Measurements from ENCODE around the gene FOSL2.
"Not testable (repeated sequence)": the region's sequence is repeated elsewhere in the genome, so short reads cannot be mapped to it uniquely, and the experiment has no call there.

FOSL2 gene

DNA sequence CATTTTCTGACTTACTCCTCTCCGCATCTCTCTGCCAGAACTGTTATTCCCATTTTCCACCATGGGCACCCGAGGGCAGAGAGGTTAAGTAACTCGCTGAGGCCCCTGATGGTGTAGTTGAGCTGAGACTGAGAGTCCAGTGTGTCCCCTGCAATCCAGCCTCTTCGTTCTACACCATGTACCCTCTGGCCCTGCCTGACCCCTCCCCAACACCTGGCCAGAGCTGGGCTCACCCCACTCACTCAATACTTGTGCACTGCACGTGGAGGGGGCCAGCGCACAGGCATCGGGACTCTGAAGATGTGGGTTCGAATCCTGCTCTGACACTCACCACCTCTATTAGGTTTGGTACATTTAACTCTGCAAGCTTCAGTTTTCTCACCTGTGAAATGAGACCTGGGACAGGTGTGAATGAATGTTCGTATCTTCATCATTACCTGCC lies 24.3 kb upstream of the FOSL2 start:
- no peak for DNase-seq
- H3K27me3 ChIP-seq (replicated peaks; ENCODE audit: insufficient read depth, low read length), result no peaks in the 10 kb centered on the region
- H3K4me1 ChIP-seq (ENCODE audit: low read length), result no peaks in the 10 kb centered on the region
- TF ChIP-seq, protein P1, sequence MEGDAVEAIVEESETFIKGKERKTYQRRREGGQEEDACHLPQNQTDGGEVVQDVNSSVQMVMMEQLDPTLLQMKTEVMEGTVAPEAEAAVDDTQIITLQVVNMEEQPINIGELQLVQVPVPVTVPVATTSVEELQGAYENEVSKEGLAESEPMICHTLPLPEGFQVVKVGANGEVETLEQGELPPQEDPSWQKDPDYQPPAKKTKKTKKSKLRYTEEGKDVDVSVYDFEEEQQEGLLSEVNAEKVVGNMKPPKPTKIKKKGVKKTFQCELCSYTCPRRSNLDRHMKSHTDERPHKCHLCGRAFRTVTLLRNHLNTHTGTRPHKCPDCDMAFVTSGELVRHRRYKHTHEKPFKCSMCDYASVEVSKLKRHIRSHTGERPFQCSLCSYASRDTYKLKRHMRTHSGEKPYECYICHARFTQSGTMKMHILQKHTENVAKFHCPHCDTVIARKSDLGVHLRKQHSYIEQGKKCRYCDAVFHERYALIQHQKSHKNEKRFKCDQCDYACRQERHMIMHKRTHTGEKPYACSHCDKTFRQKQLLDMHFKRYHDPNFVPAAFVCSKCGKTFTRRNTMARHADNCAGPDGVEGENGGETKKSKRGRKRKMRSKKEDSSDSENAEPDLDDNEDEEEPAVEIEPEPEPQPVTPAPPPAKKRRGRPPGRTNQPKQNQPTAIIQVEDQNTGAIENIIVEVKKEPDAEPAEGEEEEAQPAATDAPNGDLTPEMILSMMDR (IDR thresholded peaks at IDR 0.05; ENCODE audit: low read length), result no peak
- TF ChIP-seq EZH2 (optimal IDR thresholded peaks at IDR 0.05; ENCODE audit: low read depth, low read length), result no peak
- no peak for TF ChIP-seq EZH2phosphoT487 (IDR thresholded peaks at IDR 0.05; ENCODE audit: low read length)
- H3K4me2 ChIP-seq (ENCODE audit: low read depth, low read length), result no peak overlapping the region
- no peaks in the 10 kb centered on the region for H4K20me1 ChIP-seq (ENCODE audit: insufficient read depth, low read length)
- no peak overlapping the region for H3K9ac ChIP-seq (ENCODE audit: low read length)
- no peaks in the 10 kb centered on the region for H3K36me3 ChIP-seq (replicated peaks; ENCODE audit: insufficient read depth, low read length)
- no peaks in the 10 kb centered on the region for H3K9me2 ChIP-seq (replicated peaks; ENCODE audit: insufficient read depth, low read length)
- H3K9me3 ChIP-seq (replicated peaks; ENCODE audit: insufficient read depth, low read length), result no peaks in the 10 kb centered on the region
- no peak overlapping the region for H3K4me3 ChIP-seq (ENCODE audit: low read length)
- H2AFZ ChIP-seq (ENCODE audit: low read length), result no peak overlapping the region
- H3K27ac ChIP-seq (ENCODE audit: low read length), result no peak overlapping the region
- no peaks in the 10 kb centered on the region for H3F3A ChIP-seq (ENCODE audit: insufficient read depth, low read length)
- no peaks in the 10 kb centered on the region for H3K79me2 ChIP-seq (ENCODE audit: low read length)

DNA sequence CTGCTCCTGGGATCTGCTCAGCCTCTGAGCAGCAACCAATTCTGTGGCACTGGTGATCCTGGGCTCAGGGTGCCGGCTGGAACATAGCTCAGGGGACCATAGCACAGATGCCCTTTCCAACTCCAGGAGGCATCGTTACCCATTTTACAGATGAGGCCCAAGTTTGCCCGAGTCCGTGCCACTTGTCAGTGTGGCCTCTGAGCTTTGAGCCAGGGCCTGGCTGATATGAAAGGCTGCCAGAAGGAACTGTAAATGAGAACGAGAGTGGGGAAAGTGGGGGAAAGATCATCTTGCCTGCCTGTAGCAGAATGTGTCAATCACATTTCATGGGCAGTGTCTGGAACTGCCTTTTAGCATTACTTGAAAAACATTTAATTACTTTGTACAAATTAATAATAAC lies 23.3 kb upstream of the FOSL2 start:
- no peaks in the 10 kb centered on the region for H3K9me2 ChIP-seq (replicated peaks; ENCODE audit: insufficient read depth, low read length)
- H3K4me3 ChIP-seq (ENCODE audit: low read length), result no peak overlapping the region
- H2AFZ ChIP-seq (ENCODE audit: low read length), result no peak overlapping the region
- no peaks in the 10 kb centered on the region for H3F3A ChIP-seq (ENCODE audit: insufficient read depth, low read length)
- H3K9me3 ChIP-seq (replicated peaks; ENCODE audit: insufficient read depth, low read length), result no peaks in the 10 kb centered on the region
- no peaks in the 10 kb centered on the region for H3K4me1 ChIP-seq (ENCODE audit: low read length)
- TF ChIP-seq EZH2phosphoT487 (IDR thresholded peaks at IDR 0.05; ENCODE audit: low read length), result no peak
- TF ChIP-seq, protein P1 (IDR thresholded peaks at IDR 0.05; ENCODE audit: low read length), result no peak
- no peak for TF ChIP-seq EZH2 (optimal IDR thresholded peaks at IDR 0.05; ENCODE audit: low read depth, low read length)
- no peaks in the 10 kb centered on the region for H4K20me1 ChIP-seq (ENCODE audit: insufficient read depth, low read length)
- no peak for DNase-seq
- H3K79me2 ChIP-seq (ENCODE audit: low read length), result no peaks in the 10 kb centered on the region
- H3K4me2 ChIP-seq (ENCODE audit: low read depth, low read length), result no peak overlapping the region
- no peak overlapping the region for H3K9ac ChIP-seq (ENCODE audit: low read length)
- no peaks in the 10 kb centered on the region for H3K36me3 ChIP-seq (replicated peaks; ENCODE audit: insufficient read depth, low read length)
- no peak overlapping the region for H3K27ac ChIP-seq (ENCODE audit: low read length)
- H3K27me3 ChIP-seq (replicated peaks; ENCODE audit: insufficient read depth, low read length), result no peaks in the 10 kb centered on the region

DNA sequence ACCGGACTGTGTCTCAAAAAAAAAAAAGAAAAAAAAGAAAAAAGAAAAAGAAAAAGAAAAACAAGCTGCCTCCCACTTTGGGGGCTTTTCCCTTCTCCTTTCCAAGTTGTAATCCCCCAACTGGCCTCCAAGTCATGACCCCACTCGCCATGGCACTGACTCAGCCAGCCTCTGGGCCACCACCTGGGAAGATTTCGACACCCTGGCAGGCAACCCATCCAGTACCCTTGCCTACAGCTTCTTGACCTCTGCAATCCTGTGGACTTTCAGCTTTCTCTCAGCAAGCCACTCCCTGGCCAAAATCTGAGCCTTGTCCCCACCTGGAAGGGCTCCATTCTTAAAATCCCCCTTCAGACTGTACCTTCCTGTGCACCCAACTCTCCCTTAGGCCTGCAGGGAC lies 22.3 kb upstream of the FOSL2 start:
- Histone ChIP-seq H4K20me1 (ENCODE audit: insufficient read depth, low read length) (no peaks in the 10 kb centered on the region), H3K9ac (ENCODE audit: low read length) (no peak overlapping the region), H3K27me3 (replicated peaks; ENCODE audit: insufficient read depth, low read length) (no peaks in the 10 kb centered on the region), H2AFZ (ENCODE audit: low read length) (no peak overlapping the region), H3K4me3 (ENCODE audit: low read length) (no peak overlapping the region), H3K4me1 (ENCODE audit: low read length) (no peaks in the 10 kb centered on the region), H3K27ac (ENCODE audit: low read length) (no peak overlapping the region), H3K9me3 (replicated peaks; ENCODE audit: insufficient read depth, low read length) (no peaks in the 10 kb centered on the region), H3K79me2 (ENCODE audit: low read length) (no peaks in the 10 kb centered on the region), H3F3A (ENCODE audit: insufficient read depth, low read length) (no peaks in the 10 kb centered on the region), H3K4me2 (ENCODE audit: low read depth, low read length) (no peak overlapping the region), H3K36me3 (replicated peaks; ENCODE audit: insufficient read depth, low read length) (no peaks in the 10 kb centered on the region), H3K9me2 (replicated peaks; ENCODE audit: insufficient read depth, low read length) (no peaks in the 10 kb centered on the region)
- TF ChIP-seq EZH2phosphoT487 (IDR thresholded peaks at IDR 0.05; ENCODE audit: low read length) (no peak), EZH2 (optimal IDR thresholded peaks at IDR 0.05; ENCODE audit: low read depth, low read length) (no peak)
- TF ChIP-seq, protein P1 (IDR thresholded peaks at IDR 0.05; ENCODE audit: low read length), result no peak
- no peak for DNase-seq

DNA sequence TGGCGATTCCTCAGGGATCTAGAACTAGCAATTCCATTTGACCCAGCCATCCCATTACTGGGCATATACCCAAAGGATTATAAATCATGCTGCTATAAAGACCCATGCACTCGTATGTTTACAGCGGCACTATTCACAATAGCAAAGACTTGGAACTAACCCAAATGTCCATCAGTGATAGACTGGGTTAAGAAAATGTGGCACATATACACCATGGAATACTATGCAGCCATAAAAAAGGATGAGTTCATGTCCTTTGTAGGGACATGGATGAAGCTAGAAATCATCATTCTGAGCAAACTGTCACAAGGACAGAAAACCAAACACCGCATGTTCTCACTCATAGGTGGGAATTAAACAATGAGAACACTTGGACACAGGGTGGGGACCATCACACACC lies 20.9 kb upstream of the FOSL2 start:
- not testable (repeated sequence) for H3F3A ChIP-seq (ENCODE audit: insufficient read depth, low read length); H3K27ac ChIP-seq (ENCODE audit: low read length); H3K9me3 ChIP-seq (replicated peaks; ENCODE audit: insufficient read depth, low read length); H3K79me2 ChIP-seq (ENCODE audit: low read length); H3K27me3 ChIP-seq (replicated peaks; ENCODE audit: insufficient read depth, low read length); H3K9me2 ChIP-seq (replicated peaks; ENCODE audit: insufficient read depth, low read length); DNase-seq; H4K20me1 ChIP-seq (ENCODE audit: insufficient read depth, low read length); H3K4me1 ChIP-seq (ENCODE audit: low read length); H3K4me3 ChIP-seq (ENCODE audit: low read length); H3K36me3 ChIP-seq (replicated peaks; ENCODE audit: insufficient read depth, low read length); H3K9ac ChIP-seq (ENCODE audit: low read length); H3K4me2 ChIP-seq (ENCODE audit: low read depth, low read length); H2AFZ ChIP-seq (ENCODE audit: low read length)
